Stimulated activated CD4-positive, alpha-beta T cell treated with anti-CD3 and anti-CD28 coated beads, Interleukin-15, amount 100 ng/mL, for 48 hours (primary cell): ENCODE data around the gene TEX35.
"Not testable (repeated sequence)": the region's sequence is repeated elsewhere in the genome, so short reads cannot be mapped to it uniquely, and the experiment has no call there.

ENCODE experiments used
- DNase-seq, 2 donors: peaks; one replicate each; pipeline ENCODE4 v3.0.0-alpha.2; 2020; ENCODE audit warnings: low read depth in 2 of 2

The TEX35 gene

GRCh38 chr1:178494569-178494971 lies 18.3 kb upstream of the TEX35 start:
- DNase-seq = no peak

DNA sequence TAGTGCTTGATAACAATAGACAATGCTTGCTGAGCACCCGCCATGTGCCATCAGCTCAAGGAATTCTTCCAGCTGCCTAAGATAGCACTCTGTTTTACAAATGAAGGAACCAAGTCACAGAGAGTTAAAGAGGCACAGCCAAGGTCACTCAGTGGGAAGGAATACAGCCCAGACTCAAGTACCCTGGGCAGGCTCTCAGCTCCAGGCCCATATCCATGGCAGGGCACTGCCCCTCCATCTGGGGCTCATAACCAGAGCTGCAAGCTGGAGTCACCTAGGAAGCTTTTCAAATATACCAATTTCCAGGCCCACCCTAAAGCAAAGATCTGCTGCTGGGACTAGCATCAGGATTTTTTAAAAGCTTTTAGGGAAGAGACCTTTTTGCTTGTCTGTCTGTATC lies 17.8 kb upstream of the TEX35 start:
- DNase-seq = no peak

DNA sequence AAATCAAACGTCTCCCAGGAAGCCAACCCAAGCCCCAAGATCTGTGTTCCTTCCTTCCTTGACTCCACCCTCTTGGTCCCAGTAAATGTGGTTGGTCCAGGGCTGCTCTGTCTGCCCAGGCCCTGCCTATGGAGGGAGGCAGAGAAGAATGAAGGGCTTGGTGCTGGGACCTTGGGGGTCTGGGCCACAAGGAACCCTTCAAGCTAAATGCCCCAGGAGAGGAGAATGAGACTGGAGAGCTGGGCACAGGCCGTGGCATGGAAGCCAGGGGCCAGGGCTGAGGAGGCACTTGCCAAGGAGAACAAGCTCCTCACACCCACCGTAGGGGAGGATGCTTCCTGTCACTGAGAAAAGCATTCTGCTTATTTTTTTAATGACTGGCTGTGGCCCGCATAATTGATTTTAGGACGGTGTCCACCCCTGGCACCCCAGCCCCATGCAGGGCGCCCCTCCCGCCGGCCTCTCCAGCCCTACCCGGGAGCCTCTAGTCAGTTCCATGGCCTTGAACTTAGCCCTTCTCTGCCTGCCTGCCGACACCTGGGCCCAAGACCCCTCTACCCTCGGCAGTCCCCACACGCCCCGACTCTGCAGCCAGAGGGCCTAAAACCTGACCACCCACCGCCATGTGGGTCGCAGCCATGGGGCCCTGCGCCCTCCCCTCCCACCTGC lies 17.0 kb upstream of the TEX35 start:
- no peak for DNase-seq

DNA sequence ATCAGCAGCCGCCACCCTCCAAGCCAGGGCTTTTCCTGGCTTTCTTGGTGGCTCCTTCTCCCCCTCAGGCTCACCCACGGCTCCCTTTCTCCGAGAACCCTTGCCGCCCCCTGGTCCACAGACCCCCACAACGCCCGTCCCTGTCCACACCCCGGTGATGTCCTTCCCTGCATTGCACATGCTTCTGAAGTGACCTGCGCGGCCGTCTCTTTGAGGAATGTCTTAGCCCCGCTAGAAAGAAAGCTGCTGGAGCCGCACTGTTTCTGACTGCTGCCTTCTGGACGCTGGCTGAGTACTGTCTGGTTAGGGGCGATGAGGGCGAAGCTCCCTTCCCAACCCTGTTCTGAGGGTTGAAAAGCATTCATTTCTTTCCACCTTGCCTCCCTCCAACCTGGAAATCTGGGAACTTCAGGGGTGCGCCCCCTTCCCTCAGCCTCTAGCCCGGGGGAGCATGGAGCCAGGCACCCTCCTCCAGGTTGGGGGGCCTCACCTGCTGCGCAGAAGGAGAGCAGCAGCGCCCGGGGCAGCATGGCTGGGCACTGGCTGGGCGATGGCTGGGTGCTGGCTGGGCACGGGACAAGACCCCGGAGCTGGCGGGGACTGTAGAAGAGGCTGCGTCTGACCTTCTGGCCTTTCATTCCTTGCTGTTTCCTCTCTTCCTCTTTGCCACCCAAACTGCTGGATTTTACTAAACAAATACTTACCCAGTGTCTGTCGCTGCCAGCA lies 16.3 kb upstream of the TEX35 start, which contains the start of gene CLEC20A:
Gene CLEC20A (minus strand): TSS at position 555 of the 726 bp plus-strand sequence. CDS start 25 bp downstream, at position 530.
- no peak for DNase-seq

GRCh38 chr1:178497903-178498478 lies 14.9 kb upstream of the TEX35 start:
- no peak for DNase-seq

DNA sequence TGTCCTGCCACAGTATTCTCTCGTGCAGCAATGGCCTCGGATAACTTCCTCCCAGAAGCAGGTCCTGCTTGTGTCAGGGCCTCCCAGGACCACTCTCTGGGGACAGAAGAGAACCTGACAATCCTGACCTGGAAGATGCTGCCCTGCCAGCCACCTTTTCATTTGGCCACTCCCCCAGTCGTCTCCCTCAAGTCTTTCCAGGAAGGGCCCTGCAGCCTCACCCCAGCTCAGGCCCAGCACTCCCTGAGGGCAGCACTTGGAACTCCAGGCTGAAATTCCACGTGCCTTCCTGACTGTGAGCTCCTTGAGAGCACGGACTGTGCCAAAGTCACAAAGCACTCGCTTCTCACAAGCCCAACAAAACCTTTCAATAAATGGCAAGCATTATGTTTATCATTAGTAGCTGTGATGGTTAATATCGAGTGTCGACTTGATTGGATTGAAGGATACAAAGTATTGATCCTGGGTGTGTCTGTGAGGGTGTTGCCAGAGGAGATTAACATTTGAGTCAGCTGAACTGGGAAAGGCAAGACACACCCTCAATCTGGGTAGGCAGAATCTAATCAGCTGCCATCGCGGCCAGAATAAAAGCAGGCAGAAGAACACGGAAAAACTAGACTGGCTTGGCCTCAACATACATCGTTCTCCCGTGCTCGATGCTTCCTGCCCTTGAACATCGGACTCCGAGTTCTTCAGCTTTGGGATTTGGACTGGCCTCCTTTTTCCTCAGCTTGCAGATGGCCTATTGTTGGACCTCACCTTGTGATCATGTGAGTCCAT lies 13.8 kb upstream of the TEX35 start:
- DNase-seq = no peak

DNA sequence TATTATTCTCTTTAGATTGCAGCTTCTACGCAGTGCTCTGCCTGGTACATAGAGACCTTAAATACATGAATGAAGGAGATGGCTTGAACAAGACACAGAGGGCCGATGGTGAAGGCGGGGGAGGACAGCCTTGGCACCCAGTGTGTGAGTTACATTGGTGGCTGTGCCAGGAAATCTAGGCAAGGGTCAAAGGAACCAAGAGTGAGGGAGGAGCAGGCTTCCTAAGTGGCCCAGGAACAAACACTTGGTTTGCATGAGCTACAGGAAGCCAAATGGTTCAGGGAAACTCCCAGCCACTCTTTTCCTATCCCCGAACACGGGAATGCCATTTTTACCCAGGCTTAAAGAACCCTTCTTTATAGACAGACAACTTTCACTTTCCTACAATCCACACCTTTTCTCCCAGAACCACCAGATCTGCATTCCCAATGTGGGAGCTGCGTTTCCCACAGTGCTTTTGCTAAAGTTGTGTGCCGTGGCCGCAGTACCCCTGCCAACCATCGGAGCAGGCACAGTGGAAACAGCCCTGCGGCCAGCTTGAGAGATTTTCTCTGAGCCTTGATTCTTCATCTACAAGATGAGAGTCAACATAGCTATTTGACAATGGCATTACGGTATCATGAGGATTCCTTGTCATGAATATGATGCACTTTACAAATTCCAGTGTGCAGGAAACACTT lies 12.7 kb upstream of the TEX35 start:
- DNase-seq = no peak

DNA sequence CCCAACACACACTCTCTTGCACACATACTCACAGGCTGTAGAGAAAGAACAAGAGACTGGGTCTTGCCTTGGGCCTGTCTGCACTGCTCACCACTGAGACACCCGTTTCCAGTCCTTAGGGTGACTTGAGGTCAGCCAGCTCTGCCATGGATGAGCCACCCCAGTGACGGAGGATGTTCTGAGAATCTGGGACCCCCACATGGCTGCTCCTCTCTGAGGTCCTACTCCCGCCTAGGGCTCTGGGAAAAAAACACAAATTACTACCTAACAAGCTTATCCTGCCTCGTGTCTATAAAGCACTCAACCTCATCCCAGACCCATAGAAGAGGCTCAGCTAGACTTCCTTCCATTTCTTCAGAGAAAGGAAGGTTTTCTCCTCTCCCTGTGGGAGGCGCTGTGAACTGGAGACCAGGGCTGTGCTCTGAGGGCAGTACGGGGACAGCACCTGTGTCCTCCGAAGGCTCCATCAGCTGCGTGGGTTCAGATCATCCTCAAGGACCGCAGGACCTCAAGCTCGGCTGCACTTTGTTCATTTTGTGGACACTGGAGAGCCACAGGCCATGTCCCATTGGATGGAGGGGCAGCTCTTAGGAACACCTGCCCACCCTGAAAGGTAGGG lies 11.9 kb upstream of the TEX35 start:
- no peak for DNase-seq

DNA sequence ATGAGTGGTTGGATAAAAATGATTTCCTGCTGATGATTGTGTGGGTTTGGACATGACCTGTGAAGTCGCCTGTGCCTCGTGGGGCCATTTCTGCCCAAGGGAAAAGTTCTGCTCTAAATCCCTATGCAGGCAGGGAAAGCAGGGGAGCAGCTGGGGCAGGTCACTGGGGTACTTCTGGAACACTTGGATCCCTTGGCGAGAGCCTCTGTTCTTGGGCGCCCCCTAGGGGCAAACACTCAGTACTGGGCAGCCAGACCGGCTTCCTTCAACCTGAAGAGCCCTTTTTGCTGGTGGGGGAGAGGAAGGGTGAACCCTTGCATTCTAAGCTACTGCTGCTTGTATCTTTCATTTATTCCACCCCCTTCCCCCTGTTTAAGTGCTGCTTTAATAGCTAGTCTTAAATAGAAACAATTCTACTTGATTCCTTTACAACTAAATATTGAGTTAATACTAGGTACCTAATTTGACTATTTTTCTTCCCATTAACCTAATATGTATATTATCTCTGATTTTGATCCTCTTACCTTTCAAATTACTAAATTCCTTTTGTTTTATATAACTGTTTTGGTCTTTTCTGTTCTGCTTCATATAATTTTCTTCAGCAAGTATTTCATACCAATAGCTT lies 11.1 kb upstream of the TEX35 start:
- peak; percentile 38 to 53 for DNase-seq

DNA sequence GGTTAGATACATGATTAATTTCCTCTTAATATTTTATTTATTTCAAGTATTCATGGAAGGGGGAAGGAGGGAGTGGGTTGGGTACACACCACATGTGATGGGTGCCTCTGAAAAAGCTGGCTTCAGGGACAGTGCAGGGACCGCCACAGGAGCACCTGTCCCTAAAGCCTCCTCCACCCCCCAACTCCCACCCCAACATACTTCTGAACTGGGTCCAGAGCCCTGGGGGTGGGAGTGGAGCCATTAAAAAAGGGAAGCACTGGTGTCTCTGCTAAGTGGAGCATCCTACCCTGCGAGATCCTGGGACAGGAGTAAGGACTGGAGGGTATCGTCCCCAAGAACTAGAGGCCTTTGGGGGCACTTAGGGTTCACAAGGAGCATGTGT lies 10.6 kb upstream of the TEX35 start:
- DNase-seq = no peak

DNA sequence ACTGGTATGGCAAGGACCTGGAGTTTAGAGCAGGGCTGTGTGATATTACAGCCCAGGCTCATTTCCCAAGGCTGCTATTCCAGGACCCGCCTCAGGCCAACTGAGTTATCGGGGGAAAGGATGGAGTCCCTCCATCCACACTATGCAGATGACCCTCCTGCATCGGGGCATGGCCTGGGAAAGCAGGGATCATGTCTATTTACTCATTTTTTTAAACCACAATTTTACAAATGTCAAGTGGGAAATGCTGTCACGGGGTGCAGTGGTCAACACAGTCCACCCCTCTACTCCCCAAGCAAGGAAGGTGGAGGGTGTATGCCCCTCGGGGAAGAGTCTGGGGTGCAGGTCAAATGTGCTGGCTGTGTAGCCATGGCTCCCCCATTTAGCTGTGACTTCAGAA lies 10.1 kb upstream of the TEX35 start:
- no peak for DNase-seq

DNA sequence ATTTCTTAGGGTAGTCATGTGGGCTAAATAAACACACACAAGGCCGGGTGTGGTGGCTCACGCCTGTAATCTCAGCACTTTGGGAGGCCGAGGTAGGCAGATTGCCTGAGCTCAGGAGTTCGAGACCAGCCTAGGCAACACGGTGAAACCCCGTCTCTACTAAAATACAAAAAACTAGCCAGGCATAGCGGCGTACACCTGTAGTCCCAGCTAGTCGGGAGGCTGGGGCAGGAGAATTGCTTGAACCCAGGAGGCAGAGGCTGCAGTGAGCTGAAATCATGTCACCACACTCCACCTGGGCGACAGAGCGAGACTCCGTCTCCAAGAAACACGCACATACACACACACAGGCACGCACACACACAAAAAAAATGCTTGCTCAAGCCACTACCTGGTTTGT lies 9.6 kb upstream of the TEX35 start:
- not testable (repeated sequence) for DNase-seq

DNA sequence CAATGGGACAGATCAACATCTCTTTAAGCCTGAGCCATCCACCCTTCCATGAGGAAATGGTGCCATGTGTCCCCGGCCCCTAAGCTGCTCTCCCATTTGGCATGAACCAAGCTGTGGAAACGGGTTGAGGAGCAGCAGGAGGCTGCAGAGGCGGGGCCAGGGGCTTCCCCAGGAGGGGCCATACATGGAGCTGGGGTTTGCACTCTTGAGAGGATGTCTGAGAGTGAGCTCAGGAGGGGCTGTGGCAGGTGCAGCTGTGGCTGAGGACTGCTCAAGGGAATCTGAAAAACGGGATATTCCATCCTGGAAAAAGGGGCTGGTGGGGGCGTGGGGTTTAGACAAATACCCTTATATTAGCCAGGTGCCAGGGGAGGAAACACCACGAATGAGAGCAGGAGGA lies 9.1 kb upstream of the TEX35 start:
- no peak for DNase-seq

GRCh38 chr1:178504286-178504685 lies 8.6 kb upstream of the TEX35 start:
- DNase-seq = no peak

GRCh38 chr1:178506177-178506576 lies 6.7 kb upstream of the TEX35 start:
- DNase-seq = no peak

- DNase-seq = no peak
Measured at GRCh38 chr1:178506669-178507068, 6.2 kb upstream of the TEX35 start.

DNA sequence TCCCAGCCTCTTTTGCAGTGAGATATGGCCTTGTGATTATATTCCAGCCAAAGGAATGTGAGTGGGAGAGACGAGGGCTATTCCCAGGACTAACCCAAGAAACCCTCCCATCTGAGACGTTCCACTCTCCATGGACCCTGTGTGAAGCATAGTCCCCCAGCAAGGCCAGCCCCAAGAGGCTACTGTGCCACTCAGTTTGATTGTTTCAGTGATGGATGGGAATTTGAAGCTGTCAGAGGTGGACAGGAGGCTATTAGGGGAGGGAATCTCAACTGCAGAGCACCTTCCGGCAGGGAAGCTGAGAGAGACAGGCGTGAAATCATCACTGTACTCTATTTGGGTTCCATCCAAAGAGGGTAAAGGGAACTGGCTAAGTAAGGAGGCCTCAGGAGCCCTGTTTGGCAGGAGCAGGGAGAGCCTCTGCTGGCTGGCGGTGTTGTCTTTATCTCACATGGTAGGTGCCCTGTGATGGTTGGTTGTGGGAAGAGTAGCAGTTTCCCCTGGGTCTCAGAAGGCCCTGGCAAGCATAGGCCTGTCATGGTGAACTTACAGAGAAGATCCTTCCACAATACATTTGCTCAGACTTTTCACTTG lies 3.4 kb upstream of the TEX35 start:
- DNase-seq = no peak

GRCh38 chr1:178510155-178510554 lies 2.8 kb upstream of the TEX35 start:
- DNase-seq = no peak

- DNase-seq = no peak
Measured at GRCh38 chr1:178513278-178513983, 522 bp downstream of the TEX35 start.

GRCh38 chr1:178516110-178516509 lies 3.2 kb downstream of the TEX35 start:
- DNase-seq = no peak
